IMR-90 (cell line): ENCODE results near the gene NRP2. TPM values are rescaled to one million over a fixed set of nuclear protein-coding genes. Genes with fewer than 3 reads are reported as not detected.

Experiments used
- ATAC-seq: fragments of 200-7000 bp; cut with Tn5 transposase; 2 replicates; pipeline ENCODE4 v1.9.1; 2020; ENCODE audit warnings: low read depth, mild to moderate bottlenecking, moderate library complexity
- BruUV-seq: library from RNA; stranded (reverse); fragments of 400-500 nt; replicated peaks from 2 replicates; lab custom pipeline; 2021; lab: Mats Ljungman, UMichigan
- CTCF ChIA-PET: fragments of 300-600 bp; formaldehyde crosslinking; extraction: SDS; loops from one replicate; lab custom pipeline; 2021; ENCODE audit warnings: antibody characterized with exemption; lab: Yijun Ruan, JAX
- POLR2A ChIA-PET: fragments of 300-600 bp; sonication (Branson Sonifier 250); formaldehyde crosslinking; loops from one replicate; lab custom pipeline; 2022; ENCODE audit warnings: antibody characterized with exemption; ENCODE audit not compliant: unreplicated experiment; lab: Charles Lee
- DNase-seq: peaks from one replicate; pipeline ENCODE4 v3.0.0; 2013
- H2AFZ ChIP-seq: replicated peaks from 2 replicates; pipeline ENCODE3; 2013; ENCODE audit warnings: low read length, mild to moderate bottlenecking; ENCODE audit not compliant: poor library complexity
- H2AK5ac ChIP-seq: 2 replicates; pipeline ENCODE4 v1.6.1; 2013; ENCODE audit warnings: low read depth, low read length, inconsistent platforms
- H2AK9ac ChIP-seq: replicated peaks from 2 replicates; pipeline ENCODE3; 2013; ENCODE audit warnings: mild to moderate bottlenecking, low read depth, low read length, moderate library complexity; ENCODE audit not compliant: poor library complexity
- H2BK120ac ChIP-seq: 2 replicates; pipeline ENCODE4 v1.6.1; 2013; ENCODE audit warnings: low read depth, low read length, inconsistent platforms
- H2BK15ac ChIP-seq: 3 replicates; pipeline ENCODE4 v1.6.1; 2013; ENCODE audit warnings: low read depth, low read length, inconsistent platforms
- H2BK20ac ChIP-seq: 2 replicates; pipeline ENCODE4 v1.6.1; 2013; ENCODE audit warnings: low read depth, mild to moderate bottlenecking, inconsistent platforms, low read length, moderate library complexity
- H2BK5ac ChIP-seq: 2 replicates; pipeline ENCODE4 v1.6.1; 2013; ENCODE audit warnings: mild to moderate bottlenecking, low read depth, low read length, inconsistent platforms; ENCODE audit not compliant: poor library complexity, severe bottlenecking
- H3K14ac ChIP-seq: replicated peaks from 2 replicates; pipeline ENCODE4 v1.6.1; 2013; ENCODE audit warnings: low read depth, low read length, inconsistent platforms
- H3K18ac ChIP-seq: 2 replicates; pipeline ENCODE4 v1.6.1; 2013; ENCODE audit warnings: low read depth, low read length, control low read depth
- H3K23ac ChIP-seq: 2 replicates; pipeline ENCODE4 v1.6.1; 2013; ENCODE audit warnings: low read depth, low read length, inconsistent platforms
- H3K27ac ChIP-seq: 2 replicates; pipeline ENCODE4 v1.5.1; 2013; ENCODE audit warnings: mild to moderate bottlenecking, control low read depth, low read length; ENCODE audit not compliant: insufficient read depth
- H3K27me3 ChIP-seq: 2 replicates; pipeline ENCODE4 v1.6.1; 2013; ENCODE audit warnings: low read length; ENCODE audit not compliant: control insufficient read depth, insufficient read depth
- H3K36me3 ChIP-seq: 2 replicates; pipeline ENCODE4 v1.6.1; 2013; ENCODE audit warnings: low read length, mixed read lengths; ENCODE audit not compliant: control insufficient read depth, insufficient read depth
- H3K4ac ChIP-seq: 2 replicates; pipeline ENCODE4 v1.6.1; 2013; ENCODE audit warnings: low read depth, low read length, inconsistent platforms
- H3K4me1 ChIP-seq: 2 replicates; pipeline ENCODE4 v1.6.1; 2013; ENCODE audit warnings: low read length, mixed read lengths; ENCODE audit not compliant: control insufficient read depth, insufficient read depth
- H3K4me2 ChIP-seq: 2 replicates; pipeline ENCODE4 v1.6.1; 2013; ENCODE audit warnings: low read depth, mild to moderate bottlenecking, control low read depth, low read length, moderate library complexity
- H3K4me3 ChIP-seq: 2 replicates; pipeline ENCODE4 v1.5.1; 2013; ENCODE audit warnings: low read depth, mild to moderate bottlenecking, control low read depth, low read length, moderate library complexity; ENCODE audit not compliant: insufficient read depth
- H3K56ac ChIP-seq: 2 replicates; pipeline ENCODE4 v1.6.1; 2013; ENCODE audit warnings: low read length, inconsistent platforms; ENCODE audit not compliant: insufficient read depth; ENCODE audit errors: extremely low read depth
- H3K79me1 ChIP-seq, 2 experiments: 2 replicates each; pipeline ENCODE4 v1.6.1; 2013; ENCODE audit warnings: low read length in 2 of 2, inconsistent platforms in 1 of 2, low read depth in 1 of 2
- H3K9ac ChIP-seq: 2 replicates; pipeline ENCODE4 v1.6.1; 2013; ENCODE audit warnings: low read depth, low read length, control low read depth
- H3K9me1 ChIP-seq: 2 replicates; pipeline ENCODE4 v1.6.1; 2013; ENCODE audit warnings: low read length, inconsistent platforms; ENCODE audit not compliant: insufficient read depth
- H3K9me3 ChIP-seq: 2 replicates; pipeline ENCODE4 v1.6.1; 2013; ENCODE audit warnings: low read length; ENCODE audit not compliant: control insufficient read depth, insufficient read depth
- H4K20me1 ChIP-seq: 2 replicates; pipeline ENCODE4 v1.6.1; 2013; ENCODE audit warnings: low read length, inconsistent platforms; ENCODE audit not compliant: insufficient read depth
- H4K5ac ChIP-seq: 2 replicates; pipeline ENCODE4 v1.6.1; 2013; ENCODE audit warnings: mild to moderate bottlenecking, low read depth, low read length, control low read depth
- H4K8ac ChIP-seq, 2 experiments: 2 replicates each; pipeline ENCODE4 v1.6.1; 2013; ENCODE audit warnings: low read depth in 2 of 2, low read length in 2 of 2, control low read depth in 1 of 2, inconsistent platforms in 1 of 2
- H4K91ac ChIP-seq: 2 replicates; pipeline ENCODE4 v1.6.1; 2013; ENCODE audit warnings: low read depth, low read length, inconsistent platforms; ENCODE audit not compliant: insufficient read depth
- BHLHE40 ChIP-seq: fragments of 150-350 bp; IDR thresholded peaks from 2 replicates; pipeline ENCODE4 v1.6.1; 2016; ENCODE audit warnings: mild to moderate bottlenecking, low read depth, low read length
- CEBPB ChIP-seq: IDR thresholded peaks from 2 replicates; pipeline ENCODE4 v1.6.1; 2012; ENCODE audit warnings: low read depth, low read length, improper control_type of control experiment
- CHD1 ChIP-seq: IDR thresholded peaks from 2 replicates; pipeline ENCODE4 v1.6.1; 2012; ENCODE audit warnings: low read depth, low read length, improper control_type of control experiment
- ELK1 ChIP-seq: fragments of 150-350 bp; IDR thresholded peaks from 2 replicates; pipeline ENCODE4 v1.6.1; 2016; ENCODE audit warnings: low read depth, mild to moderate bottlenecking, low read length, moderate library complexity, borderline replicate concordance
- FOS ChIP-seq: fragments of 150-350 bp; IDR thresholded peaks from 2 replicates; pipeline ENCODE4 v1.6.1; 2016; ENCODE audit warnings: low read depth, low read length
- NFE2L2 ChIP-seq: fragments of 150-350 bp; IDR thresholded peaks from 2 replicates; pipeline ENCODE4 v1.6.1; 2016; ENCODE audit warnings: low read depth, mild to moderate bottlenecking, low read length
- POLR2A ChIP-seq: IDR thresholded peaks from 2 replicates; pipeline ENCODE4 v1.6.1; 2012; ENCODE audit warnings: mild to moderate bottlenecking, low read depth, low read length
- RAD21 ChIP-seq: IDR thresholded peaks from 2 replicates; pipeline ENCODE4 v1.6.1; 2012; ENCODE audit warnings: low read length, improper control_type of control experiment
- RCOR1 ChIP-seq: IDR thresholded peaks from 2 replicates; pipeline ENCODE4 v1.6.1; 2012; ENCODE audit warnings: mild to moderate bottlenecking, low read length, improper control_type of control experiment; ENCODE audit not compliant: insufficient replicate concordance
- RFX5 ChIP-seq: IDR thresholded peaks from 2 replicates; pipeline ENCODE4 v1.8.0; 2012; ENCODE audit warnings: low read depth, mild to moderate bottlenecking, low read length, moderate library complexity
- SMC3 ChIP-seq: fragments of 150-350 bp; IDR thresholded peaks from 2 replicates; pipeline ENCODE4 v1.6.1; 2016; ENCODE audit warnings: low read depth, mild to moderate bottlenecking, antibody characterized with exemption, low read length, moderate library complexity
- WGBS, 2 experiments: methylation state at CpG; one replicate each; pipeline versions ENCODE4 v1.1.5 to v1.1.7; 2013; ENCODE audit warnings: missing lambda C conversion rate in 2 of 2; ENCODE audit not compliant: insufficient read length in 1 of 2; ENCODE audit errors: extremely low coverage in 2 of 2; 5-methylcytosine and 5-hydroxymethylcytosine counted together
- dilution Hi-C: fragments of 300-500 bp; cut with HindIII; formaldehyde crosslinking; loops from one replicate; pipeline ENCODE4 v1.14.3; 2018; ENCODE audit warnings: low sequenced_read_pairs; ENCODE audit not compliant: unreplicated experiment
- in situ Hi-C: fragments of 300-500 bp; cut with MboI; formaldehyde crosslinking; loops from 3 replicates; pipeline ENCODE4 v1.14.3; 2019; ENCODE audit warnings: low sequenced_read_pairs, inconsistent platforms, mixed read lengths
- intact Hi-C: fragments of 100-400 bp; cut with micrococcal nuclease; formaldehyde crosslinking; loops from 2 replicates; pipeline ENCODE4 v1.10.0; 2022
- polyA plus RNA-seq, 3 experiments: library from polyadenylated mRNA; depleted of rRNA; stranded (reverse); fragments of >200 nt; gene quantifications; 2 replicates each; pipeline ENCODE4 v1.2.3, GENCODE V29; 2012; ENCODE audit warnings: low replicate concordance in 1 of 3
- total RNA-seq: library from RNA; depleted of rRNA; stranded (reverse); fragments of >200 nt; gene quantifications from 2 replicates; pipeline ENCODE4 v1.2.3, GENCODE V29; 2012
- TF ChIP-seq, protein P1 (sequence below): conservative IDR thresholded peaks from 2 replicates; pipeline ENCODE4 v1.5.1; 2012; ENCODE audit warnings: mild to moderate bottlenecking, low read depth, low read length, improper control_type of control experiment

The NRP2 gene
- total and polyA plus RNA-seq, 2 of the 4 experiments (the other 2 are of a cell fraction), result 46.4 to 51.3 TPM

DNA sequence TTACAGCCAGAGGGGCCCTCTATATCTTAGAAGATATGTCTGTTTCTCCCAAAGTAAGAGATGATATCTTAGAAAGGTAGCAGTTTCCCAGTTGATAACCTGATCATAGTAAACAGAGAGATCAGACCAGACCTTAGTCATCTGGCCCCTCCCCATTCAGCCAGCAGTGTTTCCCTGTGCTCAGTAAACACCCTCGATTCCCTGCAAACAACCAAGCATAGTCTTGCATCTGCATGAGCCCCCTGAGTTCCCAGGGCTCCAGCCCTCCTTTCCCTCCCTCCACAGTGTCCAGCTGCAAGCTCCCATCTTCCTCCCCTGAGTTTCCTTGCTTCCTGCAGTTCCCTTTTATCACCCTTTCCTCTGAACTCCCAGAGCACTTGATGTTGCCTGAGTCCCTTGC, 20.3 kb downstream of the NRP2 start:
- no peak overlapping the region for H3K56ac ChIP-seq
- TF ChIP-seq CEBPB (no peak), RCOR1 (no peak), RAD21 (no peak), SMC3 (no peak), ELK1 (no peak), POLR2A (no peak), CHD1 (no peak), RFX5 (no peak), NFE2L2 (no peak), FOS (no peak), BHLHE40 (no peak)
- TF ChIP-seq, protein P1, sequence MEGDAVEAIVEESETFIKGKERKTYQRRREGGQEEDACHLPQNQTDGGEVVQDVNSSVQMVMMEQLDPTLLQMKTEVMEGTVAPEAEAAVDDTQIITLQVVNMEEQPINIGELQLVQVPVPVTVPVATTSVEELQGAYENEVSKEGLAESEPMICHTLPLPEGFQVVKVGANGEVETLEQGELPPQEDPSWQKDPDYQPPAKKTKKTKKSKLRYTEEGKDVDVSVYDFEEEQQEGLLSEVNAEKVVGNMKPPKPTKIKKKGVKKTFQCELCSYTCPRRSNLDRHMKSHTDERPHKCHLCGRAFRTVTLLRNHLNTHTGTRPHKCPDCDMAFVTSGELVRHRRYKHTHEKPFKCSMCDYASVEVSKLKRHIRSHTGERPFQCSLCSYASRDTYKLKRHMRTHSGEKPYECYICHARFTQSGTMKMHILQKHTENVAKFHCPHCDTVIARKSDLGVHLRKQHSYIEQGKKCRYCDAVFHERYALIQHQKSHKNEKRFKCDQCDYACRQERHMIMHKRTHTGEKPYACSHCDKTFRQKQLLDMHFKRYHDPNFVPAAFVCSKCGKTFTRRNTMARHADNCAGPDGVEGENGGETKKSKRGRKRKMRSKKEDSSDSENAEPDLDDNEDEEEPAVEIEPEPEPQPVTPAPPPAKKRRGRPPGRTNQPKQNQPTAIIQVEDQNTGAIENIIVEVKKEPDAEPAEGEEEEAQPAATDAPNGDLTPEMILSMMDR, result no peak
- peaks cover 3% of the 10 kb centered on the region; the same call in 1 of the 2 replicates for H4K20me1 ChIP-seq
- H3K4me1 ChIP-seq, result peaks cover 54% of the 10 kb centered on the region
- H3K27ac ChIP-seq, result peak overlapping the region; percentile 4; the same call in 1 of the 2 replicates
- in situ Hi-C loops (no loop called here), intact Hi-C loops (no loop called here), dilution Hi-C loops (no loop called here)
- WGBS, 2 experiments, result no CpG with 5 or more reads among the region's 1 CpG
- H2AK5ac ChIP-seq, result peak overlapping the region; percentile 61; the same call in 1 of the 2 replicates
- H2BK15ac ChIP-seq, result peak overlapping the region; percentile 53; the same call in 2 of the 3 replicates
- H2AK9ac ChIP-seq, result peak overlapping the region; percentile 26
- no peak overlapping the region; the same call in 1 of the 2 replicates for H3K9ac ChIP-seq
- peaks cover 46% of the 10 kb centered on the region for H3K9me1 ChIP-seq
- peak overlapping the region; percentile 76 for H3K4ac ChIP-seq
- H4K91ac ChIP-seq, result peak overlapping the region; percentile 65
- H3K4me3 ChIP-seq, result no peak overlapping the region
- CTCF ChIA-PET, result interaction anchor here (1.4 kb wide), 1 partner anchor 10 kb away, joined by 3 read pairs; no protein-coding TSS in a partner anchor
- no peaks in the 10 kb centered on the region for H3K9me3 ChIP-seq
- H3K79me1 ChIP-seq, result peaks cover 32 to 69% of the 10 kb centered on the region in 2 experiments
- POLR2A ChIA-PET, result interaction anchor here (0.6 kb wide), 1 partner anchor 1411 kb away, joined by 3 read pairs; no protein-coding TSS in a partner anchor
- H3K36me3 ChIP-seq, result peaks cover 18% of the 10 kb centered on the region
- H3K27me3 ChIP-seq, result no peaks in the 10 kb centered on the region
- H3K4me2 ChIP-seq, result no peak overlapping the region
- H3K14ac ChIP-seq, result peak overlapping the region; percentile 69
- H2BK120ac ChIP-seq, result peak overlapping the region; percentile 85
- peak overlapping the region; percentile 59 for H2BK20ac ChIP-seq
- H4K8ac ChIP-seq, result peak overlapping the region; percentile 13 to 41; a peak in 2 of 4 replicates
- peak overlapping the region; percentile 59 for H2AFZ ChIP-seq
- peak overlapping the region; percentile 37; the same call in 1 of the 2 replicates for H4K5ac ChIP-seq
- BruUV-seq, result no TSS peak
- no peak for ATAC-seq
- no peak for DNase-seq
- H3K18ac ChIP-seq, result peak overlapping the region; percentile 0; the same call in 1 of the 2 replicates
- H3K23ac ChIP-seq, result peak overlapping the region; percentile 33; the same call in 1 of the 2 replicates
- peak overlapping the region; percentile 84 for H2BK5ac ChIP-seq
